Measurements from ENCODE around the gene GRIN3B.

The GRIN3B gene

GRCh38 chr19:960020-960419, 40.2 kb upstream of the GRIN3B start:
- Histone ChIP-seq H3K36me3 (replicated peaks; ENCODE audit: low read depth, low read length) (peaks cover 49% of the 10 kb centered on the region), H3K4me3 (ENCODE audit: low read length) (no peak overlapping the region), H3K4me1 (ENCODE audit: low read length) (peaks cover 4% of the 10 kb centered on the region), H2AFZ (ENCODE audit: low read depth, low read length) (no peak overlapping the region), H3K79me2 (ENCODE audit: low read length) (peaks cover 26% of the 10 kb centered on the region), H3K4me2 (ENCODE audit: low read length) (no peak overlapping the region), H3K9ac (ENCODE audit: low read length) (no peak overlapping the region), H4K20me1 (ENCODE audit: insufficient read depth, low read length) (peaks cover 32% of the 10 kb centered on the region; the same call in 1 of the 2 replicates), H3K9me3 (ENCODE audit: insufficient read depth, low read length) (no peaks in the 10 kb centered on the region), H3K27me3 (ENCODE audit: low read depth, low read length) (no peaks in the 10 kb centered on the region), H3K27ac (ENCODE audit: low read length) (no peak overlapping the region)
- TF ChIP-seq EZH2phosphoT487 (IDR thresholded peaks at IDR 0.05; ENCODE audit: low read depth) (no peak), CTCF (IDR thresholded peaks at IDR 0.05; ENCODE audit: low read depth, low read length) (no peak)

GRCh38 chr19:960601-960938, 39.6 kb upstream of the GRIN3B start:
- Histone ChIP-seq H3K27ac (ENCODE audit: low read length) (no peak overlapping the region), H4K20me1 (ENCODE audit: insufficient read depth, low read length) (peaks cover 28% of the 10 kb centered on the region; the same call in 1 of the 2 replicates), H3K27me3 (ENCODE audit: low read depth, low read length) (no peaks in the 10 kb centered on the region), H3K4me1 (ENCODE audit: low read length) (no peaks in the 10 kb centered on the region), H3K4me3 (ENCODE audit: low read length) (no peak overlapping the region), H3K36me3 (replicated peaks; ENCODE audit: low read depth, low read length) (peaks cover 54% of the 10 kb centered on the region), H3K79me2 (ENCODE audit: low read length) (peaks cover 20% of the 10 kb centered on the region), H2AFZ (ENCODE audit: low read depth, low read length) (no peak overlapping the region), H3K9me3 (ENCODE audit: insufficient read depth, low read length) (no peaks in the 10 kb centered on the region), H3K9ac (ENCODE audit: low read length) (no peak overlapping the region), H3K4me2 (ENCODE audit: low read length) (no peak overlapping the region)
- TF ChIP-seq EZH2phosphoT487 (IDR thresholded peaks at IDR 0.05; ENCODE audit: low read depth) (no peak), CTCF (IDR thresholded peaks at IDR 0.05; ENCODE audit: low read depth, low read length) (no peak)

GRCh38 chr19:961866-962620, 38.2 kb upstream of the GRIN3B start:
- Histone ChIP-seq H3K27me3 (ENCODE audit: low read depth, low read length) (no peaks in the 10 kb centered on the region), H3K36me3 (replicated peaks; ENCODE audit: low read depth, low read length) (peaks cover 62% of the 10 kb centered on the region), H3K4me2 (ENCODE audit: low read length) (no peak overlapping the region), H3K27ac (ENCODE audit: low read length) (no peak overlapping the region), H4K20me1 (ENCODE audit: insufficient read depth, low read length) (peaks cover 16% of the 10 kb centered on the region; the same call in 1 of the 2 replicates), H3K9me3 (ENCODE audit: insufficient read depth, low read length) (no peaks in the 10 kb centered on the region), H3K79me2 (ENCODE audit: low read length) (peaks cover 8% of the 10 kb centered on the region; the same call in 1 of the 2 replicates), H3K9ac (ENCODE audit: low read length) (no peak overlapping the region), H2AFZ (ENCODE audit: low read depth, low read length) (no peak overlapping the region), H3K4me1 (ENCODE audit: low read length) (no peaks in the 10 kb centered on the region), H3K4me3 (ENCODE audit: low read length) (no peak overlapping the region)
- no peak for TF ChIP-seq CTCF (IDR thresholded peaks at IDR 0.05; ENCODE audit: low read depth, low read length)
- TF ChIP-seq EZH2phosphoT487 (IDR thresholded peaks at IDR 0.05; ENCODE audit: low read depth) = no peak

GRCh38 chr19:962683-963400, 37.4 kb upstream of the GRIN3B start:
- peaks cover 8% of the 10 kb centered on the region; the same call in 1 of the 2 replicates for H3K79me2 ChIP-seq (ENCODE audit: low read length)
- H3K4me1 ChIP-seq (ENCODE audit: low read length) = no peaks in the 10 kb centered on the region
- H3K4me2 ChIP-seq (ENCODE audit: low read length) = no peak overlapping the region
- no peaks in the 10 kb centered on the region for H3K9me3 ChIP-seq (ENCODE audit: insufficient read depth, low read length)
- H3K36me3 ChIP-seq (replicated peaks; ENCODE audit: low read depth, low read length) = peaks cover 67% of the 10 kb centered on the region
- no peaks in the 10 kb centered on the region for H3K27me3 ChIP-seq (ENCODE audit: low read depth, low read length)
- H4K20me1 ChIP-seq (ENCODE audit: insufficient read depth, low read length) = peaks cover 16% of the 10 kb centered on the region; the same call in 1 of the 2 replicates
- H3K4me3 ChIP-seq (ENCODE audit: low read length) = no peak overlapping the region
- H2AFZ ChIP-seq (ENCODE audit: low read depth, low read length) = no peak overlapping the region
- no peak for TF ChIP-seq CTCF (IDR thresholded peaks at IDR 0.05; ENCODE audit: low read depth, low read length)
- no peak overlapping the region for H3K9ac ChIP-seq (ENCODE audit: low read length)
- H3K27ac ChIP-seq (ENCODE audit: low read length) = no peak overlapping the region

Data from OCI-LY3 (cell line).